ENCODE data around the gene TASOR2.

Gene TASOR2

GRCh38 chr10:5684318-5684970 lies at the start of gene TASOR2:
TASOR2 (plus strand) TSS chr10:5684838; CDS start chr10:5720643, 35,805 bp downstream.
- peaks cover 2% of the 10 kb centered on the region for H3K27me3 Mint-ChIP-seq
- H3K36me3 Mint-ChIP-seq (ENCODE audit: low read depth): peaks cover 28% of the 10 kb centered on the region
- ATAC-seq: peak; percentile 82
- peak within 1 kb of the TSS; percentile 94 for H3K27ac Mint-ChIP-seq
- H3K4me3 Mint-ChIP-seq: peak within 1 kb of the TSS; percentile 98
- DNase-seq: peak; percentile 98
- peaks cover 45% of the 10 kb centered on the region for H3K4me1 Mint-ChIP-seq
- H3K9me3 Mint-ChIP-seq: no peaks in the 10 kb centered on the region

- ATAC-seq: no peak
- no peak for DNase-seq
- H3K27ac Mint-ChIP-seq: no peak overlapping the region
- peaks cover under 1% of the 10 kb centered on the region for H3K4me1 Mint-ChIP-seq
- H3K9me3 Mint-ChIP-seq: no peaks in the 10 kb centered on the region
- no peak overlapping the region for H3K4me3 Mint-ChIP-seq
- no peaks in the 10 kb centered on the region for H3K27me3 Mint-ChIP-seq
- no peaks in the 10 kb centered on the region for H3K36me3 Mint-ChIP-seq (ENCODE audit: low read depth)
Observed at GRCh38 chr10:5634918-5635317, 49.7 kb upstream of the TASOR2 start.

GRCh38 chr10:5638494-5638893 lies 46.1 kb upstream of the TASOR2 start:
- Mint-ChIP-seq H3K4me3 (no peak overlapping the region), H3K36me3 (ENCODE audit: low read depth) (no peaks in the 10 kb centered on the region), H3K4me1 (no peaks in the 10 kb centered on the region), H3K27me3 (no peaks in the 10 kb centered on the region), H3K27ac (no peak overlapping the region), H3K9me3 (no peaks in the 10 kb centered on the region)
- DNase-seq (no peak), ATAC-seq (no peak)

- H3K4me1 Mint-ChIP-seq: no peaks in the 10 kb centered on the region
- no peaks in the 10 kb centered on the region for H3K36me3 Mint-ChIP-seq (ENCODE audit: low read depth)
- H3K27me3 Mint-ChIP-seq: no peaks in the 10 kb centered on the region
- DNase-seq (no peak), ATAC-seq (no peak)
- no peak overlapping the region for H3K4me3 Mint-ChIP-seq
- no peaks in the 10 kb centered on the region for H3K9me3 Mint-ChIP-seq
- no peak overlapping the region for H3K27ac Mint-ChIP-seq
Observed at GRCh38 chr10:5639066-5639465, 45.6 kb upstream of the TASOR2 start.

GRCh38 chr10:5640036-5640435 lies 44.6 kb upstream of the TASOR2 start:
- DNase-seq: no peak
- Mint-ChIP-seq H3K36me3 (ENCODE audit: low read depth) (no peaks in the 10 kb centered on the region), H3K27me3 (no peaks in the 10 kb centered on the region), H3K27ac (no peak overlapping the region), H3K4me1 (peaks cover 3% of the 10 kb centered on the region), H3K9me3 (no peaks in the 10 kb centered on the region), H3K4me3 (no peak overlapping the region)
- ATAC-seq: no peak

GRCh38 chr10:5640501-5640900 lies 44.1 kb upstream of the TASOR2 start:
- ATAC-seq (no peak), DNase-seq (no peak)
- H3K4me3 Mint-ChIP-seq: no peak overlapping the region
- no peaks in the 10 kb centered on the region for H3K36me3 Mint-ChIP-seq (ENCODE audit: low read depth)
- H3K27me3 Mint-ChIP-seq: no peaks in the 10 kb centered on the region
- H3K27ac Mint-ChIP-seq: no peak overlapping the region
- H3K4me1 Mint-ChIP-seq: peaks cover 6% of the 10 kb centered on the region
- H3K9me3 Mint-ChIP-seq: no peaks in the 10 kb centered on the region

GRCh38 chr10:5641501-5641900 lies 43.1 kb upstream of the TASOR2 start:
- Mint-ChIP-seq H3K27me3 (no peaks in the 10 kb centered on the region), H3K4me1 (peaks cover 7% of the 10 kb centered on the region), H3K9me3 (no peaks in the 10 kb centered on the region), H3K4me3 (no peak overlapping the region), H3K36me3 (ENCODE audit: low read depth) (no peaks in the 10 kb centered on the region), H3K27ac (no peak overlapping the region)
- DNase-seq: no peak
- ATAC-seq: no peak

GRCh38 chr10:5643346-5644067 lies 41.1 kb upstream of the TASOR2 start:
- no peak for DNase-seq
- H3K9me3 Mint-ChIP-seq: no peaks in the 10 kb centered on the region
- no peak overlapping the region for H3K4me3 Mint-ChIP-seq
- peaks cover 9% of the 10 kb centered on the region for H3K4me1 Mint-ChIP-seq
- no peaks in the 10 kb centered on the region for H3K27me3 Mint-ChIP-seq
- no peak for ATAC-seq
- peaks cover 2% of the 10 kb centered on the region for H3K36me3 Mint-ChIP-seq (ENCODE audit: low read depth)
- H3K27ac Mint-ChIP-seq: no peak overlapping the region

- H3K4me1 Mint-ChIP-seq: peaks cover 13% of the 10 kb centered on the region
- no peak overlapping the region for H3K27ac Mint-ChIP-seq
- H3K27me3 Mint-ChIP-seq: no peaks in the 10 kb centered on the region
- H3K9me3 Mint-ChIP-seq: no peaks in the 10 kb centered on the region
- no peak for ATAC-seq
- H3K4me3 Mint-ChIP-seq: no peak overlapping the region
- DNase-seq: no peak
- H3K36me3 Mint-ChIP-seq (ENCODE audit: low read depth): peaks cover 9% of the 10 kb centered on the region
Observed at GRCh38 chr10:5644930-5645329, 39.7 kb upstream of the TASOR2 start.

- Mint-ChIP-seq H3K9me3 (no peaks in the 10 kb centered on the region), H3K36me3 (ENCODE audit: low read depth) (peaks cover 12% of the 10 kb centered on the region), H3K4me3 (no peak overlapping the region), H3K27me3 (no peaks in the 10 kb centered on the region), H3K27ac (no peak overlapping the region), H3K4me1 (peaks cover 13% of the 10 kb centered on the region)
- DNase-seq: no peak
- no peak for ATAC-seq
Observed at GRCh38 chr10:5645375-5645774, 39.3 kb upstream of the TASOR2 start.

GRCh38 chr10:5645944-5646617 lies 38.6 kb upstream of the TASOR2 start:
- Mint-ChIP-seq H3K27ac (no peak overlapping the region), H3K36me3 (ENCODE audit: low read depth) (peaks cover 12% of the 10 kb centered on the region), H3K9me3 (no peaks in the 10 kb centered on the region), H3K27me3 (no peaks in the 10 kb centered on the region), H3K4me3 (no peak overlapping the region), H3K4me1 (peaks cover 13% of the 10 kb centered on the region)
- ATAC-seq: no peak
- DNase-seq: no peak

- ATAC-seq (no peak), DNase-seq (no peak)
- no peaks in the 10 kb centered on the region for H3K27me3 Mint-ChIP-seq
- peak overlapping the region; percentile 85 for H3K27ac Mint-ChIP-seq
- H3K4me1 Mint-ChIP-seq: peaks cover 13% of the 10 kb centered on the region
- no peaks in the 10 kb centered on the region for H3K9me3 Mint-ChIP-seq
- peaks cover 12% of the 10 kb centered on the region for H3K36me3 Mint-ChIP-seq (ENCODE audit: low read depth)
- peak overlapping the region; percentile 14 for H3K4me3 Mint-ChIP-seq
Observed at GRCh38 chr10:5647507-5648240, 37.0 kb upstream of the TASOR2 start.

GRCh38 chr10:5648494-5649457 lies 35.9 kb upstream of the TASOR2 start:
- Mint-ChIP-seq H3K27me3 (no peaks in the 10 kb centered on the region), H3K4me1 (peaks cover 13% of the 10 kb centered on the region), H3K36me3 (ENCODE audit: low read depth) (peaks cover 12% of the 10 kb centered on the region), H3K27ac (peak overlapping the region; percentile 86), H3K4me3 (peak overlapping the region; percentile 45), H3K9me3 (no peaks in the 10 kb centered on the region)
- ATAC-seq: peak; percentile 45
- DNase-seq: no peak

- DNase-seq (no peak), ATAC-seq (no peak)
- Mint-ChIP-seq H3K27ac (no peak overlapping the region), H3K4me1 (peaks cover 12% of the 10 kb centered on the region), H3K36me3 (ENCODE audit: low read depth) (peaks cover 12% of the 10 kb centered on the region), H3K9me3 (no peaks in the 10 kb centered on the region), H3K27me3 (no peaks in the 10 kb centered on the region), H3K4me3 (no peak overlapping the region)
Observed at GRCh38 chr10:5649746-5650145, 34.9 kb upstream of the TASOR2 start.

Data from activated naive CD8-positive, alpha-beta T cell treated with anti-CD3 and anti-CD28 coated beads, Interleukin-2, amount 50 U/mL, for 24 hours (primary cell).